Camera-type eye (tissue), 1 donor: ENCODE data around the gene AP4M1. TPM values are rescaled to one million over a fixed set of nuclear protein-coding genes. Genes with fewer than 3 reads are reported as not detected.

Experiments used
- total RNA-seq: library from RNA; depleted of rRNA; stranded (reverse); fragments of >200 nt; gene quantifications from one replicate; pipeline ENCODE4 v1.2.3, GENCODE V29; 2014

AP4M1 gene
- 31.1 TPM for total RNA-seq

DNA sequence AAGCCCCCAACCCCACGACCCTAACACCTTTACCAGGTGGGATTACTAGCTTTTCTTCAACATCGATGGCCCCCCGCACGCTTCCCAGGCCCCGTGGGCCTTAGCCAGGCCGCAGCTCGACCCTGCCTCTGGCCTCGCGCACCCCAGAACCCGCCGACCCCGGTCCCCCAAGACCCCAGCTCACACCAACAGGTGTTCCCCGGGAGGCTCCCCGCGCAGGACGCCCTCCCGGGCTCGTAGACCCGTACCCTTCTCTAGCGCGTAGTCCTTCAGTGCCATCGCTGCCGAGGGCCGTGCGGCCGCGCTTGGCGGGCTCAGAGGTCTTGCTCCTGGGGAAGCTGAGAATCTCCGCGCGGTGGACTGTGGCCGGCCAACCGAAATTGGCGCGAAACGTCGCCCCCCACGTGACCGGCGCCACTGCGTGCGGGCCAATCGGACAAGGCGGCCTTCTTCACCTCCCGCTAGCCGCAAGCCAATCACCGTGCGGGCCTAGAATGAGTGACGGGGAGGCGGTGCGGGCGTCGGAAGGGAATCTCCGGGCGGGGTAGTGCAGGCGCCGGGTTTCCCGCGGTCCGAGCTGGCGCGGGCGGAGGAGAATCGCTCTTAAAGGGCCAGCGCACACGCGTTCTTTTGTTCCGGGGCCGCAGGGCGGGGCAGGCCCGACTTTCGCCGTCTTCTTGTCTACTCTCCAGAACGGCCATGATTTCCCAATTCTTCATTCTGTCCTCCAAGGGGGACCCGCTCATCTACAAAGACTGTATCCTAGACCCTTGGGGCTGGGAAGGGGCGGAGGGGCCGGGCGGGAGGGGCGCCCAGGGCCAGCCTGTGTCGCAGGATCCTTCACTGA is at the start of gene AP4M1, which contains the start of gene MCM7:
TSS of gene AP4M1 (plus strand) at position 628 of the 847 bp plus-strand sequence. CDS start at position 700, 72 bp downstream.
TSS of gene MCM7 (minus strand) at position 382 of the 847 bp plus-strand sequence. CDS start at position 279, 103 bp downstream.

GRCh38 chr7:100081535-100082102 is 19.8 kb upstream of the AP4M1 start, which contains the start of gene ZNF3:
Gene ZNF3, minus strand, starts transcription at chr7:100081723. Its CDS starts 4,366 bp downstream, at chr7:100077357.

GRCh38 chr7:100088621-100089457 is 12.6 kb upstream of the AP4M1 start, which contains the start of gene COPS6:
Gene COPS6, plus strand, starts transcription at chr7:100088969. Its CDS starts 22 bp downstream, at chr7:100088991.

GRCh38 chr7:100119072-100119969 is 17.9 kb downstream of the AP4M1 start, which contains the start of the genes CNPY4 and TAF6:
Gene CNPY4, plus strand, starts transcription at chr7:100119634. Its CDS starts 111 bp downstream, at chr7:100119745.
Gene TAF6, minus strand, starts transcription at chr7:100119358. Its CDS starts 5,149 bp downstream, at chr7:100114209.

GRCh38 chr7:100126931-100127865 is 25.8 kb downstream of the AP4M1 start, which contains the start of gene MBLAC1:
Gene MBLAC1, plus strand, starts transcription at chr7:100126967. Its CDS starts 429 bp downstream, at chr7:100127396.

GRCh38 chr7:100148559-100149328 is 47.3 kb downstream of the AP4M1 start, which contains the start of gene LAMTOR4:
Gene LAMTOR4, plus strand, starts transcription at chr7:100148918. Its CDS starts 55 bp downstream, at chr7:100148973.

Other genes with a start within 250 kb of the AP4M1 start
- gene OR2AE1, start 224.6 kb upstream of the AP4M1 start, total RNA-seq, result not detected
- 38.9 TPM for gene TRIM4, start 182.1 kb upstream of the AP4M1 start, total RNA-seq
- not detected for gene GJC3, start 172.0 kb upstream of the AP4M1 start, total RNA-seq
- gene AZGP1, start 125.6 kb upstream of the AP4M1 start, total RNA-seq, result 15.0 TPM
- 77.0 TPM for gene ZKSCAN1, start 86.0 kb upstream of the AP4M1 start, total RNA-seq
- gene ZSCAN21, start 51.9 kb upstream of the AP4M1 start, total RNA-seq, result 19.7 TPM
- 61.1 TPM for gene ZNF3, start 19.9 kb upstream of the AP4M1 start, total RNA-seq
- 53.1 TPM for gene COPS6, start 12.7 kb upstream of the AP4M1 start, total RNA-seq
- gene MCM7, start 246 bp upstream of the AP4M1 start, total RNA-seq, result 84.2 TPM
- 70.6 TPM for gene TAF6, start 17.7 kb downstream of the AP4M1 start, total RNA-seq
- 36.2 TPM for gene CNPY4, start 18.0 kb downstream of the AP4M1 start, total RNA-seq
- gene MBLAC1, start 25.3 kb downstream of the AP4M1 start, total RNA-seq, result 3.1 TPM
- gene LAMTOR4, start 47.3 kb downstream of the AP4M1 start, total RNA-seq, result 77.6 TPM
- 13.5 TPM for gene TRAPPC14, start 57.1 kb downstream of the AP4M1 start, total RNA-seq
- 5.1 TPM for gene GAL3ST4, start 67.0 kb downstream of the AP4M1 start, total RNA-seq
- gene GPC2, start 75.7 kb downstream of the AP4M1 start, total RNA-seq, result 28.8 TPM
- gene STAG3, start 76.3 kb downstream of the AP4M1 start, total RNA-seq, result 0.55 TPM
- gene PVRIG, start 118.3 kb downstream of the AP4M1 start, total RNA-seq, result 0.33 TPM
- not detected for gene SPDYE3, start 206.1 kb downstream of the AP4M1 start, total RNA-seq